GM21786 (cell line): ENCODE results near the gene STAT3.
"Not testable (repeated sequence)": the region's sequence is repeated elsewhere in the genome, so short reads cannot be mapped to it uniquely, and the experiment has no call there.

Experiments used
- ATAC-seq: cut with Tn5 transposase; IDR thresholded peaks from one replicate; pipeline ENCODE4 v1.9.1; 2021; ENCODE audit not compliant: unreplicated experiment

The STAT3 gene

GRCh38 chr17:42388381-42389134 lies at the start of gene STAT3:
Gene STAT3, minus strand, starts transcription at chr17:42388442. Its CDS starts 39,926 bp downstream, at chr17:42348516.
- ATAC-seq, result peak; percentile 85

GRCh38 chr17:42436391-42436790 lies 48.1 kb upstream of the STAT3 start:
- no peak for ATAC-seq

GRCh38 chr17:42431758-42432161 lies 43.5 kb upstream of the STAT3 start:
- ATAC-seq, result no peak

- no peak for ATAC-seq
These were observed 41.6 kb upstream of the STAT3 start for GRCh38 chr17:42429726-42430447.

- ATAC-seq, result no peak
These were observed 40.1 kb upstream of the STAT3 start for GRCh38 chr17:42428141-42428944.

GRCh38 chr17:42424991-42425610 lies 36.9 kb upstream of the STAT3 start:
- no peak for ATAC-seq

- no peak for ATAC-seq
These were observed 35.5 kb upstream of the STAT3 start for GRCh38 chr17:42423766-42424165.

- ATAC-seq, result no peak
These were observed 34.9 kb upstream of the STAT3 start, which contains the start of gene CAVIN1 for GRCh38 chr17:42422958-42423712. Gene CAVIN1, minus strand, starts transcription at chr17:42423256. Its CDS starts 159 bp downstream, at chr17:42423097.

GRCh38 chr17:42422412-42422957 lies 34.2 kb upstream of the STAT3 start:
- no peak for ATAC-seq

GRCh38 chr17:42421507-42422338 lies 33.5 kb upstream of the STAT3 start:
- no peak for ATAC-seq

- ATAC-seq, result no peak
These were observed 32.9 kb upstream of the STAT3 start for GRCh38 chr17:42421136-42421506.

- not testable (repeated sequence) for ATAC-seq
These were observed 29.7 kb upstream of the STAT3 start for GRCh38 chr17:42417981-42418380.

- no peak for ATAC-seq
These were observed 26.6 kb upstream of the STAT3 start for GRCh38 chr17:42414704-42415409.

GRCh38 chr17:42413464-42414040 lies 25.3 kb upstream of the STAT3 start:
- no peak for ATAC-seq

- no peak for ATAC-seq
These were observed 23.9 kb upstream of the STAT3 start for GRCh38 chr17:42411905-42412679.

- ATAC-seq, result no peak
These were observed 23.1 kb upstream of the STAT3 start for GRCh38 chr17:42411361-42411760.

GRCh38 chr17:42410319-42410685 lies 22.1 kb upstream of the STAT3 start:
- no peak for ATAC-seq
